H1 (cell line): ENCODE measurements around the gene AHRR. TPM values are rescaled to one million over a fixed set of nuclear protein-coding genes. Genes with fewer than 3 reads are reported as not detected.
"Not testable (repeated sequence)": the region's sequence is repeated elsewhere in the genome, so short reads cannot be mapped to it uniquely, and the experiment has no call there.

Source experiments
- CTCF ChIA-PET: fragments of 300-600 bp; sonication (Branson Sonifier 250); formaldehyde crosslinking; loops from one replicate; lab custom pipeline; 2021; ENCODE audit not compliant: partially characterized antibody; lab: Charles Lee
- POLR2A ChIA-PET: fragments of 300-600 bp; sonication (Branson Sonifier 250); formaldehyde crosslinking; loops from one replicate; lab custom pipeline; 2021; ENCODE audit warnings: inconsistent platforms; ENCODE audit not compliant: partially characterized antibody; lab: Charles Lee
- DNase-seq, 2 experiments: peaks; one replicate each; pipeline versions ENCODE4 v3.0.0 to v3.0.0-alpha.2; 2010 to 2022; ENCODE audit warnings: low spot score in 2 of 2, low read depth in 1 of 2, mixed read lengths in 1 of 2
- FAIRE-seq: peaks from 2 replicates; lab custom pipeline; 2011; peaks lifted over from hg19 to GRCh38; lab: Jason Lieb, UNC
- H2AFZ ChIP-seq: 2 replicates; pipeline ENCODE4 v1.8.1; 2012; ENCODE audit warnings: low read length, inconsistent platforms
- H2AK5ac ChIP-seq: 2 replicates; pipeline ENCODE4 v1.6.1; 2013; ENCODE audit warnings: low read depth, low read length
- H2BK120ac ChIP-seq: replicated peaks from 2 replicates; pipeline ENCODE3; 2013; ENCODE audit warnings: low read depth, low read length, inconsistent platforms
- H2BK12ac ChIP-seq: 2 replicates; pipeline ENCODE4 v1.6.1; 2013; ENCODE audit warnings: low read depth, low read length
- H2BK15ac ChIP-seq: 2 replicates; pipeline ENCODE4 v1.6.1; 2013; ENCODE audit warnings: low read length
- H2BK20ac ChIP-seq: 2 replicates; pipeline ENCODE4 v1.6.1; 2013; ENCODE audit warnings: low read length
- H2BK5ac ChIP-seq: 2 replicates; pipeline ENCODE4 v1.6.1; 2013; ENCODE audit warnings: low read depth, low read length
- H3K14ac ChIP-seq: 2 replicates; pipeline ENCODE4 v1.6.1; 2013; ENCODE audit warnings: inconsistent platforms; ENCODE audit not compliant: insufficient read length
- H3K18ac ChIP-seq: 2 replicates; pipeline ENCODE4 v1.6.1; 2013; ENCODE audit warnings: low read length; ENCODE audit errors: extremely low read depth
- H3K23ac ChIP-seq: 2 replicates; pipeline ENCODE4 v1.6.1; 2013; ENCODE audit warnings: inconsistent platforms; ENCODE audit not compliant: insufficient read length
- H3K23me2 ChIP-seq: 2 replicates; pipeline ENCODE4 v1.6.1; 2013; ENCODE audit warnings: low read depth, low read length
- H3K27ac ChIP-seq: 2 replicates; pipeline ENCODE4 v1.6.1; 2011; ENCODE audit warnings: low read depth, low read length, inconsistent platforms
- H3K27me3 ChIP-seq, 4 experiments: replicated peaks in 1 of 4; 1 replicate in 1 of 4; 2 replicates in 3 of 4; pipeline versions ENCODE4 v1.6.1 to v1.8.1; 2011 to 2013; ENCODE audit warnings: low read length in 3 of 4, mild to moderate bottlenecking in 3 of 4, inconsistent platforms in 2 of 4, mixed read lengths in 2 of 4, moderate library complexity in 1 of 4; ENCODE audit not compliant: control insufficient read depth in 3 of 4, insufficient read depth in 3 of 4; ENCODE audit errors: extremely low read depth in 1 of 4
- H3K36me3 ChIP-seq, 4 experiments: 2 replicates each; pipeline versions ENCODE4 v1.6.1 to v1.8.1; 2011 to 2013; ENCODE audit warnings: mild to moderate bottlenecking in 4 of 4, low read length in 3 of 4, moderate library complexity in 2 of 4, control low read depth in 1 of 4, inconsistent platforms in 1 of 4; ENCODE audit not compliant: insufficient read depth in 4 of 4, control insufficient read depth in 2 of 4
- H3K4ac ChIP-seq: replicated peaks from 2 replicates; pipeline ENCODE3; 2013; ENCODE audit warnings: low read length, low read depth, mixed read lengths, inconsistent platforms; ENCODE audit not compliant: insufficient read length
- H3K4me1 ChIP-seq, 4 experiments: replicated peaks in 1 of 4; 1 replicate in 1 of 4; 2 replicates in 3 of 4; pipeline versions ENCODE4 v1.6.1 to v1.8.1; 2011 to 2013; ENCODE audit warnings: low read length in 3 of 4, inconsistent platforms in 2 of 4, mixed read lengths in 1 of 4; ENCODE audit not compliant: insufficient read depth in 4 of 4, control insufficient read depth in 3 of 4
- H3K4me2 ChIP-seq, 2 experiments: 2 replicates each; pipeline versions ENCODE4 v1.6.1 to v1.8.1; 2011 to 2013; ENCODE audit warnings: low read depth in 2 of 2, low read length in 2 of 2, control low read depth in 1 of 2, inconsistent platforms in 1 of 2, mild to moderate bottlenecking in 1 of 2; ENCODE audit not compliant: insufficient read depth in 1 of 2
- H3K4me3 ChIP-seq, 4 experiments: fragments of 200-600, 300-600 bp in 1 of 4; sonication (generic), shearing (Covaris generic), sonication (Bioruptor Twin) in 1 of 4; 2 replicates each; pipeline versions ENCODE4 v1.5.1 to v1.8.1; 2011 to 2016; ENCODE audit warnings: low read length in 4 of 4, low read depth in 3 of 4, control low read depth in 2 of 4, inconsistent platforms in 2 of 4, mild to moderate bottlenecking in 2 of 4, mixed read lengths in 1 of 4, moderate library complexity in 1 of 4; ENCODE audit not compliant: insufficient read depth in 2 of 4; ENCODE audit errors: extremely low read depth in 1 of 4
- H3K56ac ChIP-seq: replicated peaks from 2 replicates; pipeline ENCODE3; 2013; ENCODE audit warnings: low read depth, mild to moderate bottlenecking, mixed read lengths, low read length, inconsistent platforms; ENCODE audit not compliant: insufficient read length
- H3K79me1 ChIP-seq: 2 replicates; pipeline ENCODE4 v1.6.1; 2013; ENCODE audit warnings: low read depth, low read length, control low read depth
- H3K79me2 ChIP-seq, 2 experiments: 2 replicates each; pipeline versions ENCODE4 v1.6.1 to v1.8.1; 2012 to 2013; ENCODE audit warnings: low read length in 2 of 2, mild to moderate bottlenecking in 2 of 2, inconsistent platforms in 1 of 2; ENCODE audit not compliant: insufficient read depth in 2 of 2, control insufficient read depth in 1 of 2
- H3K9ac ChIP-seq, 4 experiments: replicated peaks in 1 of 4; 1 replicate in 1 of 4; 2 replicates in 3 of 4; pipeline versions ENCODE4 v1.6.1 to v1.8.1; 2011 to 2013; ENCODE audit warnings: low read depth in 3 of 4, low read length in 3 of 4, control low read depth in 2 of 4, mild to moderate bottlenecking in 2 of 4, moderate library complexity in 2 of 4, inconsistent platforms in 1 of 4; ENCODE audit errors: extremely low read depth in 1 of 4
- H3K9me3 ChIP-seq, 2 experiments: 2 replicates each; pipeline versions ENCODE4 v1.6.1 to v1.8.1; 2012 to 2013; ENCODE audit warnings: mild to moderate bottlenecking in 2 of 2, moderate library complexity in 2 of 2, control low read depth in 1 of 2, inconsistent platforms in 1 of 2, low read depth in 1 of 2, low read length in 1 of 2, mixed read lengths in 1 of 2; ENCODE audit not compliant: insufficient read depth in 2 of 2
- H4K20me1 ChIP-seq, 2 experiments: replicated peaks in 1 of 2; 2 replicates each; pipeline versions ENCODE3 to v1.8.1; 2011 to 2013; ENCODE audit warnings: inconsistent platforms in 2 of 2, low read length in 2 of 2, mild to moderate bottlenecking in 1 of 2; ENCODE audit not compliant: insufficient read depth in 2 of 2, control insufficient read depth in 1 of 2
- H4K5ac ChIP-seq: 2 replicates; pipeline ENCODE4 v1.6.1; 2013; ENCODE audit warnings: low read length, low read depth, mixed read lengths, inconsistent platforms; ENCODE audit not compliant: insufficient read length
- H4K8ac ChIP-seq: 2 replicates; pipeline ENCODE4 v1.8.0; 2013; ENCODE audit warnings: mild to moderate bottlenecking, moderate library complexity, low read length, inconsistent platforms; ENCODE audit not compliant: insufficient read depth; ENCODE audit errors: extremely low read depth
- H4K91ac ChIP-seq: replicated peaks from 2 replicates; pipeline ENCODE3; 2013; ENCODE audit warnings: low read length, mixed read lengths, inconsistent platforms; ENCODE audit not compliant: insufficient read length
- WGBS, 2 experiments: shearing (Covaris generic) in 1 of 2; methylation state at CpG; one replicate each; pipeline versions ENCODE4 v1.1.6 to v1.1.7; 2013 to 2015; ENCODE audit warnings: low lambda C conversion rate in 2 of 2, mixed read lengths in 2 of 2, inconsistent platforms in 1 of 2, low coverage in 1 of 2, missing lambda C conversion rate in 1 of 2; ENCODE audit not compliant: insufficient replicate concordance in 2 of 2, insufficient coverage in 1 of 2, insufficient read length in 1 of 2; ENCODE audit errors: extremely low coverage in 1 of 2, missing lambda C conversion rate in 1 of 2; 5-methylcytosine and 5-hydroxymethylcytosine counted together
- polyA plus RNA-seq, 7 experiments: library from polyadenylated mRNA; depleted of rRNA in 3 of 7; stranded (reverse) in 5 of 7; unstranded in 2 of 7; fragments of >200 nt in 5 of 7; fragments of 200-250 nt in 2 of 7; gene quantifications; 1 replicate in 5 of 7; 2 replicates in 1 of 7; 4 replicates in 1 of 7; pipeline versions ENCODE4 v1.2.1 to v1.2.3, GENCODE V29; 2011 to 2013; ENCODE audit warnings: missing spikeins in 2 of 7, mixed read lengths in 2 of 7
- total RNA-seq: library from RNA; stranded (reverse); fragmentation: NEBNext Ultra II Directional; extraction: Animal tissue kit (Norgen Biotek cat#: 25700); gene quantifications from 2 replicates; pipeline ENCODE4 v1.2.1, GENCODE V29; 2021

Gene AHRR
- total and polyA plus RNA-seq, 2 of the 8 experiments (the other 6 are each of a cell fraction or from before 2014, with no cell fraction given): 0.41 to 0.80 TPM

GRCh38 chr5:297991-298736 lies 23.4 kb upstream of the AHRR start:
- H3K4ac ChIP-seq, H3K14ac ChIP-seq, H3K9ac ChIP-seq, H3K23ac ChIP-seq, DNase-seq, H3K9me3 ChIP-seq, H3K79me1 ChIP-seq, H2BK20ac ChIP-seq, H3K27ac ChIP-seq, H2BK15ac ChIP-seq, H2BK12ac ChIP-seq, POLR2A ChIA-PET, H4K20me1 ChIP-seq, H3K27me3 ChIP-seq, H2AK5ac ChIP-seq, H3K23me2 ChIP-seq, H3K79me2 ChIP-seq, H2AFZ ChIP-seq, H4K91ac ChIP-seq, H4K5ac ChIP-seq, H3K56ac ChIP-seq, H2BK120ac ChIP-seq, H2BK5ac ChIP-seq, H3K18ac ChIP-seq, H4K8ac ChIP-seq, FAIRE-seq, H3K36me3 ChIP-seq: not testable (repeated sequence)
- 70% methylated on average over 8 of the region's 14 CpGs; no CpG with 5 or more reads in 1 of the 2 experiments for WGBS, 2 experiments
- Histone ChIP-seq H3K4me3 (0 out of 8 replicates have a peak overlapping the region, but pooled peaks of 1 of the 4 experiments have one; percentile 27), H3K4me1 (peaks cover 0 to 16% (median 8%) of the 10 kb centered on the region in 4 experiments; a peak in 4 of 7 replicates), H3K4me2 (peak overlapping the region in 1 of 2 experiments; percentile 28; a peak in 3 of 4 replicates)
- CTCF ChIA-PET: interaction anchor here (0.6 to 1.6 kb wide), 2 partner anchors 12 to 13 kb away, joined by 3 to 6 read pairs; no protein-coding TSS in a partner anchor
